ENCODE results near the gene CELSR2. TPM values are rescaled to one million over a fixed set of nuclear protein-coding genes. Genes with fewer than 3 reads are reported as not detected.
A peak's percentile ranks its signal among the peaks of the same experiment; 100 is the strongest.

CELSR2 gene, protein sequence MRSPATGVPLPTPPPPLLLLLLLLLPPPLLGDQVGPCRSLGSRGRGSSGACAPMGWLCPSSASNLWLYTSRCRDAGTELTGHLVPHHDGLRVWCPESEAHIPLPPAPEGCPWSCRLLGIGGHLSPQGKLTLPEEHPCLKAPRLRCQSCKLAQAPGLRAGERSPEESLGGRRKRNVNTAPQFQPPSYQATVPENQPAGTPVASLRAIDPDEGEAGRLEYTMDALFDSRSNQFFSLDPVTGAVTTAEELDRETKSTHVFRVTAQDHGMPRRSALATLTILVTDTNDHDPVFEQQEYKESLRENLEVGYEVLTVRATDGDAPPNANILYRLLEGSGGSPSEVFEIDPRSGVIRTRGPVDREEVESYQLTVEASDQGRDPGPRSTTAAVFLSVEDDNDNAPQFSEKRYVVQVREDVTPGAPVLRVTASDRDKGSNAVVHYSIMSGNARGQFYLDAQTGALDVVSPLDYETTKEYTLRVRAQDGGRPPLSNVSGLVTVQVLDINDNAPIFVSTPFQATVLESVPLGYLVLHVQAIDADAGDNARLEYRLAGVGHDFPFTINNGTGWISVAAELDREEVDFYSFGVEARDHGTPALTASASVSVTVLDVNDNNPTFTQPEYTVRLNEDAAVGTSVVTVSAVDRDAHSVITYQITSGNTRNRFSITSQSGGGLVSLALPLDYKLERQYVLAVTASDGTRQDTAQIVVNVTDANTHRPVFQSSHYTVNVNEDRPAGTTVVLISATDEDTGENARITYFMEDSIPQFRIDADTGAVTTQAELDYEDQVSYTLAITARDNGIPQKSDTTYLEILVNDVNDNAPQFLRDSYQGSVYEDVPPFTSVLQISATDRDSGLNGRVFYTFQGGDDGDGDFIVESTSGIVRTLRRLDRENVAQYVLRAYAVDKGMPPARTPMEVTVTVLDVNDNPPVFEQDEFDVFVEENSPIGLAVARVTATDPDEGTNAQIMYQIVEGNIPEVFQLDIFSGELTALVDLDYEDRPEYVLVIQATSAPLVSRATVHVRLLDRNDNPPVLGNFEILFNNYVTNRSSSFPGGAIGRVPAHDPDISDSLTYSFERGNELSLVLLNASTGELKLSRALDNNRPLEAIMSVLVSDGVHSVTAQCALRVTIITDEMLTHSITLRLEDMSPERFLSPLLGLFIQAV (N-terminal part only)
- polyA plus RNA-seq (2011; rRNA removed), result 2.5 and 4.9 TPM in 2 replicates
- polyA plus RNA-seq (2012; cell fraction: cytosol; rRNA removed), result 4.5 and 5.7 TPM in 2 replicates
- 15.7 and 19.5 TPM in 2 replicates for polyA plus RNA-seq (2012; cell fraction: nucleus; rRNA removed)
- 5.6 to 5.9 TPM (median 5.6 TPM) in 3 replicates for polyA plus RNA-seq (2017; fragmentation: RNase III; extraction: RNeasy Plus Mini Kit Qiagen cat#74134 plus additional on column Dnase treatment)
- 14.1 and 15.4 TPM in 2 replicates for polyA minus RNA-seq (2011; rRNA and poly(A)+ RNA removed)

DNA sequence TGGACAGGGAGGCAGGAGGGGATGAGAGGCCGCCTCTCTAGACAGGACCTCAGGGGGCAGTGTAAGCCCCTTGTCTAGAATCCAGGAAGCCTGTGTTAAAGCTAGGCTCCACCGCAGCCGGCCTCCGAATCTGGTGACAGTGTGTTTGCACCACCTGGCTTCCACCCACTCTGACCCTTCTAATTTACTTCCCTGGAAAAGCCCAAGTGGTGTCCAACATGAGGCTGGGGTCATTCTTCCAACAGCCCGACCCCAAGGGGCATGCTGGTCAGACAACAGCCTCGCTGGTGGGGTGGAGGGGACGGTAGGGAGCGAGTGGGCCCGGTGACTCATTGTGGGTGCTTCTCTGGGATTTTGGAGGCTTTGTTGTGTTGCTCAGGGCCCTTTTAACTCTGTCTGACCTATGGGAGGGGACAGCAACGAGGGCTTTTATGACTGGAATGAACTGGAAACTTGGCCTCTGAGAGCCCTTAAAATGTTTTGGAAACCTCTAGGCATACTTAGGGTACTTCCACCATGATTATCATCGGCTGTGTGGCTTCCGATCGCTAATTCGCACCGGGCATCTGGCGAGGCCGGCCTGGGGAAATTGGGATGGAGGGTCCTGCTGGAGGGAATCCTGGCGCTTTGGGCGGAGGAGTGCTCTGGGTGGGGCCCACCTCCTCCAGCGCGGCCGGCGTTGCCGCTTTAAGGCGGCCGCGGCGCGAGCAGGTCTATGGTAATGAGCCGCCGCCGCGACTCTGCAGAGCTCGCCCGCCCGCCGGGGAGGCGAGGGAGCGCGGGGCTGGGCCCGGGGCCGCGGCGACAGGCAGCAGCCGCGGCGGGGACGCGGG lies at the start of gene CELSR2:
CELSR2 (plus strand) TSS at position 743 of the 833 bp plus-strand sequence. CDS start 541 bp downstream, outside the sequence.
- Histone ChIP-seq H3K4me3 (peak within 1 kb of the TSS; percentile 74), H3K27ac (peak within 1 kb of the TSS; percentile 75 to 95), H3K9me3 (no peaks in the 10 kb centered on the region), H3K4me1 (peaks cover 11% of the 10 kb centered on the region), H3K4me2 (peak within 1 kb of the TSS; percentile 86)
- ChIA-PET CTCF (interaction anchor here (1.0 to 1.9 kb wide), 4 partner anchors 10 to 284 kb away, joined by 3 to 6 read pairs (median 4); no protein-coding TSS in a partner anchor), POLR2A (interaction anchor here (1.1 kb wide), 1 partner anchor 149 kb away, joined by 3 read pairs; the partner anchor contains the start of gene SORT1)
- ATAC-seq, result peak; percentile 75 to 87
- FAIRE-seq, result no peak
- WGBS (ENCODE audit: missing lambda C conversion rate), result 34% methylated on average over 14 of the region's 49 CpGs
- TF ChIP-seq RNF2 (IDR thresholded peaks at IDR 0.05; ENCODE audit: borderline replicate concordance, low read depth) (no peak), SMC3 (IDR thresholded peaks at IDR 0.05) (no peak), TFCP2L1 (CRISPR knock-in tag; IDR thresholded peaks at IDR 0.05) (no peak), POLR2A (IDR thresholded peaks at IDR 0.05; ENCODE audit: low read length) (peak; percentile 26; the same call in 1 of the 2 replicates), SREBF2 (IDR thresholded peaks at IDR 0.05) (no peak)
- TF ChIP-seq, protein P1, sequence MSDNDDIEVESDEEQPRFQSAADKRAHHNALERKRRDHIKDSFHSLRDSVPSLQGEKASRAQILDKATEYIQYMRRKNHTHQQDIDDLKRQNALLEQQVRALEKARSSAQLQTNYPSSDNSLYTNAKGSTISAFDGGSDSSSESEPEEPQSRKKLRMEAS (IDR thresholded peaks at IDR 0.05), result peak; percentile 66
- TF ChIP-seq, protein P2, sequence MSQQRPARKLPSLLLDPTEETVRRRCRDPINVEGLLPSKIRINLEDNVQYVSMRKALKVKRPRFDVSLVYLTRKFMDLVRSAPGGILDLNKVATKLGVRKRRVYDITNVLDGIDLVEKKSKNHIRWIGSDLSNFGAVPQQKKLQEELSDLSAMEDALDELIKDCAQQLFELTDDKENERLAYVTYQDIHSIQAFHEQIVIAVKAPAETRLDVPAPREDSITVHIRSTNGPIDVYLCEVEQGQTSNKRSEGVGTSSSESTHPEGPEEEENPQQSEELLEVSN (IDR thresholded peaks at IDR 0.05; ENCODE audit: borderline replicate concordance, low read depth), result peak; percentile 66; the same call in 1 of the 2 replicates
- peak; percentile 56 to 73 for DNase-seq (ENCODE audit: low read depth in 1 of 2, low spot score in 1 of 2)

DNA sequence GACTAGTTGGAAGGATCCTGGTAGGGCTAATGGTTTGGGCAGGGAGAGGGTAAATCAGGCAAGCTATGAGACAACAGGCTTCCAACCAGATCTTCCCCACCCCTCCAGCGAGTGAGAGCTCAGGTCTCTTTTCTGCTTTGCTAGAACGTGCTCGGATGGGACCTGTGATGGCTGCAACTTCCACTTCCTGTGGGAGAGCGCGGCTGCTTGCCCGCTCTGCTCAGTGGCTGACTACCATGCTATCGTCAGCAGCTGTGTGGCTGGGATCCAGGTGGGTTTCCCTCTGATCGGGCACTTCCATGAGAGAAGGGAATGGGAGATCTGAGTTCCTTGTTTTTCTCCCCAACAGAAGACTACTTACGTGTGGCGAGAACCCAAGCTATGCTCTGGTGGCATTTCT lies 49.6 kb upstream of the CELSR2 start:
- POLR2A ChIA-PET, result no interaction called here
- CTCF ChIA-PET, result interaction anchor here (1.1 to 2.3 kb wide), 4 partner anchors 11 to 111 kb away, joined by 3 to 18 read pairs (median 4); a partner anchor contains a TSS
- WGBS (ENCODE audit: missing lambda C conversion rate), result 83% methylated on average over 8 of the region's 10 CpGs
- FAIRE-seq (no peak), DNase-seq (ENCODE audit: low read depth in 1 of 2, low spot score in 1 of 2) (no peak), ATAC-seq (no peak)
- Histone ChIP-seq H3K9me3 (no peaks in the 10 kb centered on the region), H3K27ac (peak overlapping the region in 1 of 2 experiments; percentile 45; a peak in 2 of 6 replicates), H3K4me1 (peaks cover 30% of the 10 kb centered on the region), H3K4me3 (no peak overlapping the region), H3K4me2 (no peak overlapping the region)
- TF ChIP-seq HEYL (CRISPR knock-in tag; IDR thresholded peaks at IDR 0.05) (no peak), ZC3H11A (IDR thresholded peaks at IDR 0.05) (no peak), ZNF302 (CRISPR knock-in tag; IDR thresholded peaks at IDR 0.05) (no peak), MYC (IDR thresholded peaks at IDR 0.05; ENCODE audit: borderline replicate concordance, low read length) (no peak), RCOR1 (IDR thresholded peaks at IDR 0.05; ENCODE audit: low read depth, low read length) (no peak), MAFK (IDR thresholded peaks at IDR 0.05; ENCODE audit: partially characterized antibody) (no peak), RARB (CRISPR knock-in tag; IDR thresholded peaks at IDR 0.05) (no peak), RFX5 (IDR thresholded peaks at IDR 0.05) (no peak)
- TF ChIP-seq, protein P3, sequence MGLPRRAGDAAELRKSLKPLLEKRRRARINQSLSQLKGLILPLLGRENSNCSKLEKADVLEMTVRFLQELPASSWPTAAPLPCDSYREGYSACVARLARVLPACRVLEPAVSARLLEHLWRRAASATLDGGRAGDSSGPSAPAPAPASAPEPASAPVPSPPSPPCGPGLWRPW (IDR thresholded peaks at IDR 0.05), result no peak

Measured in A549 (cell line).